GM12892 (cell line): ENCODE results near the gene DCC.

ENCODE experiments used
- DNase-seq: peaks from one replicate; pipeline ENCODE4 v3.0.0; 2011; ENCODE audit not compliant: insufficient read length
- FAIRE-seq: peaks from 2 replicates; lab custom pipeline; 2011; peaks lifted over from hg19 to GRCh38; lab: Jason Lieb, UNC
- POLR2A ChIP-seq: IDR thresholded peaks from 2 replicates; pipeline ENCODE4 v1.6.1; 2011; ENCODE audit warnings: low read depth, low read length, control low read depth
- POLR2AphosphoS5 ChIP-seq: IDR thresholded peaks from 2 replicates; pipeline ENCODE4 v1.6.1; 2011; ENCODE audit warnings: low read depth, low read length, control low read depth
- TAF1 ChIP-seq: IDR thresholded peaks from 2 replicates; pipeline ENCODE4 v1.6.1; 2011; ENCODE audit warnings: low read depth, mild to moderate bottlenecking, control low read depth, low read length, borderline replicate concordance

The DCC gene

GRCh38 chr18:52936931-52937330 is 596.9 kb downstream of the DCC start:
- no peak for TF ChIP-seq POLR2AphosphoS5
- no peak for TF ChIP-seq POLR2A
- no peak for TF ChIP-seq TAF1
- FAIRE-seq, result no peak
- no peak for DNase-seq

DNA sequence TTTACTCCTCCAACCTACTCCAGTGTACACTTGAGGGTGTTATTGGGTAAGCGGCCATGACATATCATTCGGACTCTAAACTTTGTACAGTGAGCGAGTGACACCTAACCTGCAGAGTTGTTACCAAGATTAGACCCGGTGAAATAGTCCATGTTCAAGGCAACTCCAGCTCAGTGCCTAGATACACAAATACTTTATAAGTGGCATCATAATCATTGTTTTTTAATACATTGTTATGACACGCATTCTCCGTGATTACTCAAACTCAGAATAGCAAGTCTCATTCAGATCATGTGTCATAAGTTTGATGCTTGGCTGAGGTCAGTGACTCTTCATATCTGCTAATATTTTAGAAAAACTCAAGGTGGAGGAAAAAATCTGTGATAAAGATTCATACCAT is 597.8 kb downstream of the DCC start:
- FAIRE-seq (no peak), DNase-seq (no peak)
- TF ChIP-seq POLR2AphosphoS5 (no peak), POLR2A (no peak), TAF1 (no peak)

DNA sequence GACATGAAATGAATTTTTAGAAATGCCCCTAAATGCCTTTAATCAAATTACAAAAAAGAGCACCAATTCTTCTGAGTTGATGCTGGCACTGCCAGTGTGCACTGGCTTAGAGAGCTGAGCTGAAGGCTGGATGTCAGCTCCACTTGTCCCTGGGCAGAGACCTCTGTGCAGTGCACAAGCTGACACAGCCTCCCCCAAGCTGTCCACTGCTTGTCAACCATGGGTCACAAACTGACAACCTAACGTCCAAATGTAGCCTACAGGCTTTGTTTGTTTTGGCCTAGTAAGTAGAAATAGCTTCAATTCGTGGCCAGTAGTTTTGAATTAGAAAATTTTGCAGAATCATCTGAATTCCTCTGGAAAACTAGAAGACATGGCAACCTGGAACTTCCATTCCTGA is 605.6 kb downstream of the DCC start:
- FAIRE-seq (no peak), DNase-seq (no peak)
- no peak for TF ChIP-seq POLR2AphosphoS5
- TF ChIP-seq POLR2A, result no peak
- no peak for TF ChIP-seq TAF1

- TF ChIP-seq TAF1 (no peak), POLR2AphosphoS5 (no peak), POLR2A (no peak)
- no peak for FAIRE-seq
- no peak for DNase-seq
These were observed 609.0 kb downstream of the DCC start for GRCh38 chr18:52948868-52949444.

DNA sequence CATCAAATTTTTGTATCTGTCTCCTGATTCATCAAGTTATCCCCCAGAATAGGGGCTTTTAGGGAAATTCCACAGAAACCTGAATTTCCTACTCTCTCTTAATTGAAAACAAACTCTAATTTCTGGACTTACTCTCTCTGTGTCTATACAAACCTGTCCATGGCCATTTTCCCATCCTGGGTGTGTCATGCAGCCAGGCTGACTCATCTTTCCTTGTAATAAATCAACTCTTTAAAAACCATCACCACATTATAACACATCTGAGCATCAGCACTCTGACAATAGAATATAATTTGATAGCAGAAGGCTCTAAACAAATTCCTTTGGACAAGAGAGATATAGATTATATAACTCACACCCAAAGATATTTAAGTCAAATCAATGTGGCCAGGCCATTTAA is 610.2 kb downstream of the DCC start:
- no peak for FAIRE-seq
- DNase-seq, result no peak
- no peak for TF ChIP-seq POLR2A
- TF ChIP-seq TAF1, result no peak
- TF ChIP-seq POLR2AphosphoS5, result no peak

DNA sequence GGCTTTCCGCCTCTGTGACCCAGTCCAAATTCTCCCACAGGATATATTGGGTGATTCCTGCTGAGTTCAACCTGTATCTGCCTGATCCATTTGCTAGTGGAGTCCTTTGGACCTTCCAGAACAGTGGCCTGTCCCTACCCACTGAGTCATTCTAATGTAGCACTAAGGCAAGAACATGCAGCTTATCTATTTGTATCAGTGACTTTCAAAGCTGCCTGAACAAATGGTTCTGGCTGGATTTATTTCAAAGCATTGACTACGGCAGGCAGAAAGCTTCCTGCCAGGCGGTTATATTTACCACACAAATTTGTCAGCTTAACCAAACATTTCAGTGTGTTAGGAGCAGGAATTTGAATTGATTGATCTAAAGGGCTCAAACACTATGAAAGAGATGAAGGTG is 613.4 kb downstream of the DCC start:
- DNase-seq (no peak), FAIRE-seq (no peak)
- no peak for TF ChIP-seq POLR2A
- no peak for TF ChIP-seq TAF1
- TF ChIP-seq POLR2AphosphoS5, result no peak

DNA sequence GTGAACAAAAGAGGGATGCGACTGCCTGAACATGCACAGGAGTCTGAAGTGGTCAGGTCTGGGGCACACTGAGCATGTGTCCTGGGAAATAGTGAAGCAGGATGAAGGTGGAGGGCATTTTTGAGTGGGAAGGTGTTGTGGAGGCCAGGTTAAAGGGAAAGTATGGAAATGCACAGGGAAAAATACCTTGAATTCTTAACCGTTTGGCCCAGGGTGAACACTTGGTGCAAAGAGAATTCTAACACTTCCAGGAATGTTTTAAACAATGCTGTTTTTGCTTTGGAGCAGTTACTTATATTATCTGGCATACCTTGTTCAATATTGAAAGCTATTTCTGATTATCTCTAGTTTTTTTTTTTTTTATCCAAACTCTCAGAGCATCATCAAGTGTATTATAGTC is 623.5 kb downstream of the DCC start:
- no peak for TF ChIP-seq POLR2A
- no peak for TF ChIP-seq POLR2AphosphoS5
- no peak for TF ChIP-seq TAF1
- FAIRE-seq (no peak), DNase-seq (no peak)

DNA sequence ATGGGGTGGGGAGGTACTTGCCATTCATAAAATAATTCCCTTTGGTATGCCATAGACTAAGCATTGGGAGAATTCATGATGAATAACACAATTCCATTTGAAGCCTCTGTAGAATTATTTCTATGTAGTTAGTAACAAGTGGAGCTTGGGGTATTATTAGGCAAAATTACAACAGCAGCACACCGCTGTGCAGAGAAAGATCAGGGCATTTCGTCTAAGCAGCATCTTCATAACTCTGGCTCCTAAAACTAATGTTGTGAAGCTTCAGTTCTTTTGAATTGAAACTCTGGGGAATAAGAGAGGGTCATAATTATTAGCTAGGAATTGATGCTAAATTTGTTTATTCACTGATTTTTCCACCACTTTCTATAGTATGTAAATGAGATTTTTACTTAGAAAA is 630.7 kb downstream of the DCC start:
- FAIRE-seq, result no peak
- DNase-seq, result no peak
- TF ChIP-seq POLR2AphosphoS5 (no peak), TAF1 (no peak), POLR2A (no peak)

DNA sequence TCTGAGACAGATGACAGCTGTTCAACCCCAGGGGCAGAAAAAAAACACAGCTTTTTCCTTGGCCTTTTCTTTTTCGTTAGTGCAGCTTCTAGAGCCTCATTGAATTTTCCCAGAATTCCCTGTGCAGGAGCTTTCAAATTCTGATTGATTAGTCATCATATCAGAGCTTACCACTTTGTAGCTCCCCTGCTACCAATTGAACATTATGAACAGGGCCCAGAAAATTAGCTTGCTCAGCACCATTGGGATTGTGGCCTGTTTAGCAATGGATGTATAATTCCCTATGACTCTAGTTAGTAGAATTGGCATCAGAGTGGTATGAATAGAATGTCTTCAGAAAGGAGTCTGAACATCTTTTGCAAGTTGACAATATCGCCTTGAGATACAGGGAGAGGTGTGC is 631.1 kb downstream of the DCC start:
- FAIRE-seq, result no peak

GRCh38 chr18:52979892-52980291 is 639.9 kb downstream of the DCC start:
- DNase-seq (no peak), FAIRE-seq (no peak)
- no peak for TF ChIP-seq POLR2AphosphoS5
- no peak for TF ChIP-seq POLR2A
- TF ChIP-seq TAF1, result no peak

More for the DNA sequence above, 631.1 kb downstream of the DCC start:
- TF ChIP-seq POLR2AphosphoS5, result no peak
- no peak for TF ChIP-seq POLR2A
- TF ChIP-seq TAF1, result no peak
- no peak for DNase-seq

- DNase-seq, result no peak
- no peak for TF ChIP-seq POLR2A
- no peak for TF ChIP-seq POLR2AphosphoS5
- TF ChIP-seq TAF1, result no peak
- FAIRE-seq, result no peak
These were observed 651.2 kb downstream of the DCC start for GRCh38 chr18:52991246-52991645.

DNA sequence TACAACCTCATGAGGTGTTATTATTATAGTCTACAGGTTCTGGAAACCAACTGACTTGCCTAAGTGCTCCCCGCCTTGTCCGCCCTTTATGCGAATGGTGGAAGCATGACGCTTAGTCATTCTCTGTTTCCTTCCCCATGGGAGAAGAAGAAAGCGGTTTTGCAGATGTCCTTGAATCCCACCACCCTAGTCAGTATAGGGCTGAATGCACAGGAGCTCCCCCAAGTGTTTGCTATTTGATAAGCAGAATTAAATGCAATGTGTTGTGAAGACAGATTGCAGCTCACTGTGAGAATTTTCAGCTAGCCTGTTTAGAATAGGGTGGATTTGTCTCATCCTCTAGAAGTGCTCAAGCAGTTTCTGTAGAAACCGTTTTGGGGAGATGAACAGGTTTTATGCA is 652.0 kb downstream of the DCC start:
- no peak for FAIRE-seq
- no peak for DNase-seq
- TF ChIP-seq POLR2A (no peak), TAF1 (no peak), POLR2AphosphoS5 (no peak)
